ENCODE results near the gene ARPC2.

Gene ARPC2

GRCh38 chr2:218280260-218280870 lies 63.4 kb downstream of the ARPC2 start:
- ChIA-PET CTCF (no interaction called here), POLR2A (ENCODE audit: low non-redundant PET) (no interaction called here)
- peak overlapping the region; percentile 99 for H3K27ac ChIP-seq
- no peak for TF ChIP-seq CTCF (conservative IDR thresholded peaks at IDR 0.05; ENCODE audit: low read depth)
- no peak for DNase-seq (ENCODE audit: low spot score)

- H3K27ac ChIP-seq = peak overlapping the region; percentile 99
- DNase-seq (ENCODE audit: low spot score) = no peak
- ChIA-PET POLR2A (ENCODE audit: low non-redundant PET) (interaction anchor here (1.7 kb wide), 1 partner anchor 17 kb away, joined by 19 read pairs; no protein-coding TSS in a partner anchor), CTCF (no interaction called here)
- no peak for TF ChIP-seq CTCF (conservative IDR thresholded peaks at IDR 0.05; ENCODE audit: low read depth)
These were observed 64.5 kb downstream of the ARPC2 start for GRCh38 chr2:218281449-218281848.

DNA sequence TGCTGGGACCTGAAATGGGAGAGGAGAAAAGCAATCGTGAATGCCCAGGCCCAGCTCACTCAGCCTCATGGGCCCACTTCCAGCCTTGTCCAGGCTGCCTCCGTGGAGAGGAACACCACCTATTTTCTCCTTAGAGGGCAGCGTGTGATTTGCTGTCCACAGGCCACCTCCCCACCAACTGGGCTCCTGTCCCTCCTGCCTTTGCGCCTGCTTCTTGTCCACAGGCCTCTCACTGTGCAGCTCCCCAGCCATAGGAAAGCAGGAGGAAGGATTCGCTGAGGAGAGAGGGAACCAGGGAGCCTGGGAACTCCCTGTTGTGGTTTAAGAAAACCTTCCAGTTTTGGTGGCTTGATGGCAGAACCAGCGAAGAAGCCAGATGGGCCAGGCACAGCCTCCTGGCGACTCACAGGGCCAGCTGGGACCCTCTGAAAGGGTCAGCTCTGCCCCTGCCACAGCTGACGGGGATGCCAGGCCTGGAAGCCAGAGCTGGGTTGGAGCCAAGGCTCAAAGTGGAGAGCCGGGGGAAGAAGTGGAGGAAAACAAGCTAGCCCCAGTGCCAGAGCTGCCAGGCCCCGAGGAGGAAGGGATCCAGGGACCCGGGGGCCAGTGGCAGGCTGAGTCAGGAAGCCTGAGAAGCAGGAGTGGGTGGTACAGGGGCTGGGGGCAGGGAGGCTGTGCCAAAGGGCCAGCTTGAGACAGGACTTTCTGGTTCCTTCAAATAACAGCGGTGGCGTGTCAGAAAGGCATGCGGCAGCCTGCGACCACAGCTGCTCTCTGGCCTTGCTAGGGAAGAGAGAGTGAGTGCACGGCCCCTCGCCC lies 65.4 kb downstream of the ARPC2 start:
- CTCF ChIA-PET = interaction anchor here (0.7 to 1.3 kb wide), 3 partner anchors 8 to 380 kb away, joined by 3 to 4 read pairs (median 3); no protein-coding TSS in a partner anchor
- TF ChIP-seq CTCF (conservative IDR thresholded peaks at IDR 0.05; ENCODE audit: low read depth) = no peak
- DNase-seq (ENCODE audit: low spot score) = peak; percentile 78
- H3K27ac ChIP-seq = peak overlapping the region; percentile 99
- POLR2A ChIA-PET (ENCODE audit: low non-redundant PET) = interaction anchor here (0.7 to 1.7 kb wide), 3 partner anchors 8 to 114 kb away, joined by 3 to 19 read pairs (median 4); no protein-coding TSS in a partner anchor

- peak; percentile 77 for DNase-seq (ENCODE audit: low spot score)
- ChIA-PET CTCF (interaction anchor here (0.6 to 1.3 kb wide), 3 partner anchors 9 to 215 kb away, joined by 3 to 13 read pairs (median 3); partner anchors contain the start of gene PNKD), POLR2A (ENCODE audit: low non-redundant PET) (no interaction called here)
- H3K27ac ChIP-seq = peak overlapping the region; percentile 99
- TF ChIP-seq CTCF (conservative IDR thresholded peaks at IDR 0.05; ENCODE audit: low read depth) = no peak
These were observed 67.3 kb downstream of the ARPC2 start for GRCh38 chr2:218284106-218284811.

GRCh38 chr2:218285604-218286003 lies 68.6 kb downstream of the ARPC2 start:
- ChIA-PET CTCF (interaction anchor here (0.6 to 1.4 kb wide), 2 partner anchors 13 to 15 kb away, joined by 4 to 5 read pairs; no protein-coding TSS in a partner anchor), POLR2A (ENCODE audit: low non-redundant PET) (interaction anchor here (0.6 kb wide), 1 partner anchor 557 kb away, joined by 4 read pairs; no protein-coding TSS in a partner anchor)
- TF ChIP-seq CTCF (conservative IDR thresholded peaks at IDR 0.05; ENCODE audit: low read depth) = no peak
- DNase-seq (ENCODE audit: low spot score) = no peak
- H3K27ac ChIP-seq = peak overlapping the region; percentile 99

Measured in RWPE1 (cell line).